ENCODE results near the gene ADD2. TPM values are rescaled to one million over a fixed set of nuclear protein-coding genes. Genes with fewer than 3 reads are reported as not detected.

ADD2 gene
- total and polyA plus RNA-seq, 7 donors = 0.09 to 2.6 (median 0.85) TPM

- ATAC-seq = no peak
- Histone ChIP-seq H3K27ac (no peak overlapping the region), H3K9me3 (no peaks in the 10 kb centered on the region), H3K36me3 (ENCODE audit: insufficient read depth in 1 of 2, low read depth in 1 of 2) (no peaks in the 10 kb centered on the region), H3K27me3 (ENCODE audit: insufficient read depth in 3 of 3, low read length in 2 of 3) (peaks cover 0 to 3% (median 0%) of the 10 kb centered on the region in 3 donors), H3K4me3 (no peak overlapping the region), H3K4me1 (no peaks in the 10 kb centered on the region)
- no peak for DNase-seq
- 43 to 60% (median 55%) methylated on average over 2 of the region's 2 CpGs for WGBS, 3 donors
- TF ChIP-seq CTCF (IDR thresholded peaks at IDR 0.05) = no peak
- intact Hi-C loops (cut with DNase I) = no loop called here
These were observed 87.3 kb downstream of the ADD2 start for GRCh38 chr2:70680735-70681134.

GRCh38 chr2:70679259-70679658 lies 88.7 kb downstream of the ADD2 start:
- no peak for TF ChIP-seq CTCF (IDR thresholded peaks at IDR 0.05)
- intact Hi-C loops (cut with DNase I) = no loop called here
- Histone ChIP-seq H3K27me3 (ENCODE audit: insufficient read depth in 3 of 3, low read length in 2 of 3) (peaks cover 0 to 3% (median 0%) of the 10 kb centered on the region in 3 donors), H3K4me1 (no peaks in the 10 kb centered on the region), H3K36me3 (ENCODE audit: insufficient read depth in 1 of 2, low read depth in 1 of 2) (no peaks in the 10 kb centered on the region), H3K9me3 (no peaks in the 10 kb centered on the region), H3K4me3 (no peak overlapping the region), H3K27ac (no peak overlapping the region)
- ATAC-seq (no peak), DNase-seq (no peak)
- WGBS, 3 donors = 30 to 38% (median 35%) methylated on average over 1 of the region's 1 CpG

DNA sequence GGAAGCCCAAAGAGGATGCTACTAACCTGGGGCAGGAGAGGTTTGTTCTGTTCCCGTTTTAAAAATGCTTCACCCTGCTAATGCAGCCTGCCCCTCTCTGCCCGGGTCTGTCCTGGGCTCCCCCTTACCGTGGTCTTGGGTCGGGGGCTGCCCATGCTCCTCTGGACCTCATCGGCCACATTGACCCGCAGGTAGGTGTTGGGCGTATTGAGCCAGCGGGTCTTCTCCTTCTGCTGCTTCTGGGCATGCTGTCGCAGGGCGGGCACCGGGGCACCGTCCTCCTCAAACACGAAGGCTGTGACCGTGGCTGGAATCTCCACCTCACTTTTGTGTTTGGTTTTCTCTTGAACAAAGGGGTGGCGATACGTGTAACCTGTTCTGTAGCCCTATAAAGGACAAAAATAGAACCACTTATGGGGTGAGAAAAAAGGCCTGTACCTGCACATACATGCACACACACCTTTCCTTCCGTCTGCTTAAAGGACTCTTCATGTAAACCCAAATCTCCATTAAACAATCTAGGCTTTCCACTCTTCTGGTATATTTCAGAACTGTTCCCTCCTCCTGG lies 89.3 kb downstream of the ADD2 start:
- no peak for TF ChIP-seq CTCF (IDR thresholded peaks at IDR 0.05)
- no peaks in the 10 kb centered on the region for H3K4me1 ChIP-seq
- no peak overlapping the region for H3K27ac ChIP-seq
- peaks cover 0 to 3% (median 0%) of the 10 kb centered on the region in 3 donors for H3K27me3 ChIP-seq (ENCODE audit: insufficient read depth in 3 of 3, low read length in 2 of 3)
- no peak overlapping the region for H3K4me3 ChIP-seq
- intact Hi-C loops (cut with DNase I) = no loop called here
- ATAC-seq (no peak), DNase-seq (no peak)
- no peaks in the 10 kb centered on the region for H3K36me3 ChIP-seq (ENCODE audit: insufficient read depth in 1 of 2, low read depth in 1 of 2)
- 91 to 95% (median 94%) methylated on average over 17 of the region's 17 CpGs for WGBS, 3 donors
- H3K9me3 ChIP-seq = no peaks in the 10 kb centered on the region

GRCh38 chr2:70676301-70677035 lies 91.5 kb downstream of the ADD2 start:
- H3K27me3 ChIP-seq (ENCODE audit: insufficient read depth in 3 of 3, low read length in 2 of 3) = peaks cover 0 to 3% (median 0%) of the 10 kb centered on the region in 3 donors
- no peak for TF ChIP-seq CTCF (IDR thresholded peaks at IDR 0.05)
- no peak for ATAC-seq
- H3K4me3 ChIP-seq = no peak overlapping the region
- H3K9me3 ChIP-seq = no peaks in the 10 kb centered on the region
- WGBS, 3 donors = 91 to 95% (median 92%) methylated on average over 20 of the region's 20 CpGs
- H3K27ac ChIP-seq = no peak overlapping the region
- DNase-seq = no peak
- no peaks in the 10 kb centered on the region for H3K4me1 ChIP-seq
- no peaks in the 10 kb centered on the region for H3K36me3 ChIP-seq (ENCODE audit: insufficient read depth in 1 of 2, low read depth in 1 of 2)
- intact Hi-C loops (cut with DNase I) = no loop called here
